Gastroesophageal sphincter (tissue), 4 donors: Measurements from ENCODE around the gene ZNRF3. TPM values are rescaled to one million over a fixed set of nuclear protein-coding genes. Genes with fewer than 3 reads are reported as not detected.
A peak's percentile ranks its signal among the peaks of the same experiment; 100 is the strongest.

Experiments
- ATAC-seq: fragments of 150-250 bp; one replicate; pipeline ENCODE4 v1.9.1; 2016; ENCODE audit warnings: mild to moderate bottlenecking, moderate library complexity
- H3K27ac ChIP-seq, 4 donors: fragments of 200-600 bp; sonication (generic) in 3 of 4; 1 replicate in 3 of 4; 2 replicates in 1 of 4; pipeline ENCODE4 v1.5.1; 2016 to 2019
- H3K27me3 ChIP-seq: fragments of 200-600 bp; sonication (generic); one replicate; pipeline ENCODE4 v1.5.1; 2019
- H3K36me3 ChIP-seq, 2 donors: fragments of 200-600 bp; sonication (generic); one replicate each; pipeline ENCODE4 v1.5.1; 2019; ENCODE audit warnings: control low read depth in 1 of 2
- H3K4me1 ChIP-seq, 3 donors: fragments of 200-600 bp; sonication (generic); 1 replicate in 2 of 3; 2 replicates in 1 of 3; pipeline ENCODE4 v1.5.1; 2016 to 2019; ENCODE audit warnings: control low read depth in 2 of 3
- H3K4me3 ChIP-seq, 2 donors: fragments of 200-600 bp; sonication (generic); one replicate each; pipeline ENCODE4 v1.5.1; 2019; ENCODE audit warnings: mild to moderate bottlenecking in 1 of 2, moderate library complexity in 1 of 2
- H3K9me3 ChIP-seq, 3 donors: fragments of 200-600 bp; sonication (generic); one replicate each; pipeline ENCODE4 v1.5.1; 2017 to 2019; ENCODE audit warnings: control low read depth in 2 of 3
- EP300 ChIP-seq: sonication (generic); formaldehyde crosslinking; IDR thresholded peaks from one replicate; pipeline ENCODE4 v1.6.1; 2017; ENCODE audit warnings: antibody characterized with exemption, mild to moderate bottlenecking
- POLR2A ChIP-seq, 2 donors: fragments of 450-650 bp; IDR thresholded peaks; one replicate each; pipeline ENCODE4 v1.6.1; 2017; ENCODE audit warnings: antibody characterized with exemption in 2 of 2, mild to moderate bottlenecking in 2 of 2, moderate library complexity in 1 of 2
- POLR2AphosphoS5 ChIP-seq: sonication (generic); formaldehyde crosslinking; IDR thresholded peaks from one replicate; pipeline ENCODE4 v1.6.1; 2017; ENCODE audit warnings: antibody characterized with exemption
- WGBS, 2 donors: methylation state at CpG; one replicate each; pipeline ENCODE4 v1.1.5; 2018; ENCODE audit warnings: low coverage in 1 of 2; 5-methylcytosine and 5-hydroxymethylcytosine counted together
- total RNA-seq, 4 donors: library from RNA; depleted of rRNA; stranded (reverse); fragments of >200 nt; gene quantifications; one replicate each; pipeline ENCODE4 v1.1.0, GENCODE V29; 2016
- TF ChIP-seq, protein P1 (sequence below), 4 experiments: fragments of 200-600 bp in 2 of 4; fragments of 450-650 bp in 2 of 4; sonication (generic) in 1 of 4; IDR thresholded peaks; one replicate each; pipeline ENCODE4 v1.5.1; 2017 to 2019; ENCODE audit warnings: antibody characterized with exemption in 4 of 4, mild to moderate bottlenecking in 2 of 4, moderate library complexity in 2 of 4

Gene ZNRF3
- total RNA-seq, 4 donors from 2014 or later: 14.8 to 27.7 (median 19.8) TPM

DNA sequence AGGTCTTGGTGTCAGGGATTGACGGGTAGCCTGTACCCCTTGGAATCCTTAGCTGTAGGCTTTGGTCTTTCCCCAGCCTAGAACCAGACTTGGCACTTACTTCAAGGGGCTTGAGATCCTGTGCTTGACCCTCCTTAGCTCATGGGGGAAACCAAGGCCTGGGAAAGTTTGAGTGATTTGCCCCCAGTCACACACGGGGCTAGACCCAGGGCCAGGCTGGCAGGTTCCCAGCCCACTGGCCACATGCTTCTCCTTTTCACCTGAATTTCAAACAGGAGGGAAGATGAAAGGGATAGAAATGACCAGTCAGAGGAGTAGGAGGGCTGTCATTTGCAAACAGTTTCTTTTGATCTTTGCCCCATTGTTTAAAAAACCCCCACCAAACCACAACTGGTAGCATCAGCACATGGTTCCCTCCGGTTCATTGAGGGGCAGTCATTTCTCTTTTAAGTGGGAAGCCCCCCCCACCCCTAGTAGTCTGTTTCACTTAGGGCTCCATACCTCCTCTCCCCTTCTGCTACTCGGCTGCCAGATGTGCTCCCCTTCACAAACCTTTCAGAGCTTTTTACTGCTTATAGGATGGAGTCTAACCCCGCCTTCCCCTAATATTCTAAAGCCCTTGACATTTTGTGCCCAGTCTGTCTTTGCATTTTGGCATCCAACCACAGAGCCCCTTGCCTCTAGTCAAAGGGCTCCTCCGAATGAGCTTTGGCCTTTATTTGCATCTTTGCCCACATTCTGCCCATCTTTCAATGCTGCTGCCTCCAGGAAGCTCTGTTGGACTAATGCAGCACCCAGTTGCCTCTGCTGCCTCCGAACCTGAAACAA lies 37.6 kb downstream of the ZNRF3 start:
- Histone ChIP-seq H3K9me3 (no peaks in the 10 kb centered on the region), H3K4me3 (no peak overlapping the region), H3K4me1 (peaks cover 3 to 78% (median 20%) of the 10 kb centered on the region in 3 donors), H3K27me3 (no peaks in the 10 kb centered on the region), H3K27ac (peak overlapping the region in 2 of 4 donors; percentile 2 to 15), H3K36me3 (no peaks in the 10 kb centered on the region)
- TF ChIP-seq EP300 (no peak), POLR2AphosphoS5 (no peak), POLR2A (IDR thresholded peaks at IDR 0.05) (no peak)
- TF ChIP-seq, protein P1, sequence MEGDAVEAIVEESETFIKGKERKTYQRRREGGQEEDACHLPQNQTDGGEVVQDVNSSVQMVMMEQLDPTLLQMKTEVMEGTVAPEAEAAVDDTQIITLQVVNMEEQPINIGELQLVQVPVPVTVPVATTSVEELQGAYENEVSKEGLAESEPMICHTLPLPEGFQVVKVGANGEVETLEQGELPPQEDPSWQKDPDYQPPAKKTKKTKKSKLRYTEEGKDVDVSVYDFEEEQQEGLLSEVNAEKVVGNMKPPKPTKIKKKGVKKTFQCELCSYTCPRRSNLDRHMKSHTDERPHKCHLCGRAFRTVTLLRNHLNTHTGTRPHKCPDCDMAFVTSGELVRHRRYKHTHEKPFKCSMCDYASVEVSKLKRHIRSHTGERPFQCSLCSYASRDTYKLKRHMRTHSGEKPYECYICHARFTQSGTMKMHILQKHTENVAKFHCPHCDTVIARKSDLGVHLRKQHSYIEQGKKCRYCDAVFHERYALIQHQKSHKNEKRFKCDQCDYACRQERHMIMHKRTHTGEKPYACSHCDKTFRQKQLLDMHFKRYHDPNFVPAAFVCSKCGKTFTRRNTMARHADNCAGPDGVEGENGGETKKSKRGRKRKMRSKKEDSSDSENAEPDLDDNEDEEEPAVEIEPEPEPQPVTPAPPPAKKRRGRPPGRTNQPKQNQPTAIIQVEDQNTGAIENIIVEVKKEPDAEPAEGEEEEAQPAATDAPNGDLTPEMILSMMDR (IDR thresholded peaks at IDR 0.05): no peak
- WGBS, 2 donors: 76 to 91% methylated on average over 6 of the region's 7 CpGs
- ATAC-seq: no peak

DNA sequence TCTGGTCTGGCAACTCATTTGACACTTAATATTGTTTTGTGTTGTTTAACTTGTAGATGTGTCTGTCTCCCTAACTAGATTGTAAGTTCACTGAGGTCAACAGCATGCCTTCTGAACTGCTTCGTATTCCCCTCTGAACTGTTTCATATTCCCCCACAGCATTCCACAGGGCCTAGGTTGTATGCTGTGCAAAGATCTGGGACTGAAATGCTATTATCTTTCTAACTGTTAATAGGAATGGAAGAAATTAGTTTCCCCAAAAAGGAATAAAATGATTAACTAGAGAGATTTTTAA lies 38.2 kb downstream of the ZNRF3 start:
- Histone ChIP-seq H3K4me3 (no peak overlapping the region), H3K4me1 (peaks cover 3 to 74% (median 18%) of the 10 kb centered on the region in 3 donors), H3K36me3 (no peaks in the 10 kb centered on the region), H3K27me3 (no peaks in the 10 kb centered on the region), H3K27ac (peak overlapping the region in 1 of 4 donors; percentile 15), H3K9me3 (no peaks in the 10 kb centered on the region)
- ATAC-seq: no peak
- WGBS, 2 donors: 50 to 64% methylated on average over 1 of the region's 1 CpG
- TF ChIP-seq POLR2A (IDR thresholded peaks at IDR 0.05) (no peak), EP300 (no peak)
- TF ChIP-seq, protein P1 (IDR thresholded peaks at IDR 0.05): no peak

- 56 to 60% methylated on average over 4 to 6 of the region's 8 CpGs for WGBS, 2 donors
- Histone ChIP-seq H3K4me1 (peaks cover 0 to 73% (median 10%) of the 10 kb centered on the region in 3 donors), H3K27ac (peak overlapping the region in 1 of 4 donors; percentile 5), H3K36me3 (no peaks in the 10 kb centered on the region), H3K27me3 (no peaks in the 10 kb centered on the region), H3K9me3 (no peaks in the 10 kb centered on the region), H3K4me3 (no peak overlapping the region)
- no peak for ATAC-seq
- no peak for TF ChIP-seq POLR2A (IDR thresholded peaks at IDR 0.05)
- TF ChIP-seq, protein P1 (IDR thresholded peaks at IDR 0.05): no peak
- TF ChIP-seq POLR2AphosphoS5: no peak
- TF ChIP-seq EP300: no peak
Observed at GRCh38 chr22:28922540-28923244, 39.3 kb downstream of the ZNRF3 start.

GRCh38 chr22:28923826-28924732 lies 40.7 kb downstream of the ZNRF3 start:
- no peak overlapping the region for H3K4me3 ChIP-seq

More at GRCh38 chr22:28923826-28924732, 40.7 kb downstream of the ZNRF3 start:
- Histone ChIP-seq H3K9me3 (no peaks in the 10 kb centered on the region), H3K4me1 (peaks cover 0 to 61% (median 0%) of the 10 kb centered on the region in 3 donors), H3K27ac (peak overlapping the region in 1 of 4 donors; percentile 19), H3K36me3 (no peaks in the 10 kb centered on the region), H3K27me3 (no peaks in the 10 kb centered on the region)
- TF ChIP-seq EP300: no peak
- TF ChIP-seq, protein P1 (IDR thresholded peaks at IDR 0.05): no peak
- 78 to 100% methylated on average over 1 to 7 of the region's 24 CpGs for WGBS, 2 donors
- no peak for ATAC-seq
